ENCODE measurements around the gene PFKL.

Gene PFKL

DNA sequence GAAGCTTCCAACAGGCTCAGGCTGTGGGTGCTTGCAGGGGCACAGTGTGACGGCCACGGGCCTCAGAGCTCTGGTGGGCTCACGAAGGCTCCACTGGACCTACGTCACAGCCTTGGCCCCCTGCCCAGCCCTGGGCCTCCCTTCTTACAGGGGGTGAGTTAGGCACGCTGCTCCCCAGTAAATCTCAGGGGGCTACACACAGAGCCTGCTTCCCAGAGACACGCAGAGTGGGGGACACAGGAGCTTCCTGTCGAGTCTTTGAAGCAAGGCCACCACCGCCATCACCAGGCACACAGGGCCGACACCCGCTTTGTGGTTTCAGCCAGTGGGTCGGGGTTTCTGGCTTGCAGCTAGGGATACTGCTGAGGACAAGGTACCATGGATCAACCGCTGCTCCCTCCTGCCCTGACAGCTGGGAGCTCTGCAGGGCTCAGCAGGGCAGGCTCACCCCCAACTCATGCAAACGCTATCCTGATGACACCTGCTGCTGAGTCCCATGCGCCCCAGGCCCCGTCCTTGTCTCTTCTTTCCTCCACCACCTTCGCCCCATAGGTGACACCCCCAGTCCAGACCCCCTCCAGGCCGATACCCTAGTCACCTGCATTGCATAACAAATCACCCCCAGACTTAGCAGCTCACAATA lies 44.8 kb downstream of the PFKL start:
- TF ChIP-seq, protein P1, sequence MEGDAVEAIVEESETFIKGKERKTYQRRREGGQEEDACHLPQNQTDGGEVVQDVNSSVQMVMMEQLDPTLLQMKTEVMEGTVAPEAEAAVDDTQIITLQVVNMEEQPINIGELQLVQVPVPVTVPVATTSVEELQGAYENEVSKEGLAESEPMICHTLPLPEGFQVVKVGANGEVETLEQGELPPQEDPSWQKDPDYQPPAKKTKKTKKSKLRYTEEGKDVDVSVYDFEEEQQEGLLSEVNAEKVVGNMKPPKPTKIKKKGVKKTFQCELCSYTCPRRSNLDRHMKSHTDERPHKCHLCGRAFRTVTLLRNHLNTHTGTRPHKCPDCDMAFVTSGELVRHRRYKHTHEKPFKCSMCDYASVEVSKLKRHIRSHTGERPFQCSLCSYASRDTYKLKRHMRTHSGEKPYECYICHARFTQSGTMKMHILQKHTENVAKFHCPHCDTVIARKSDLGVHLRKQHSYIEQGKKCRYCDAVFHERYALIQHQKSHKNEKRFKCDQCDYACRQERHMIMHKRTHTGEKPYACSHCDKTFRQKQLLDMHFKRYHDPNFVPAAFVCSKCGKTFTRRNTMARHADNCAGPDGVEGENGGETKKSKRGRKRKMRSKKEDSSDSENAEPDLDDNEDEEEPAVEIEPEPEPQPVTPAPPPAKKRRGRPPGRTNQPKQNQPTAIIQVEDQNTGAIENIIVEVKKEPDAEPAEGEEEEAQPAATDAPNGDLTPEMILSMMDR (IDR thresholded peaks at IDR 0.05; ENCODE audit: extremely low read depth, insufficient read depth, missing control alignments), result no peak
- in situ Hi-C loops (cut with MboI; ENCODE audit: low pct_unique_long_range_greater_than_20kb, low sequenced_read_pairs, unreplicated experiment), result loop anchor here (10.0 to 25.0 kb wide), 2 partner anchors 60 to 443 kb away; no protein-coding TSS in a partner anchor
- no peak for DNase-seq (ENCODE audit: low spot score)

DNA sequence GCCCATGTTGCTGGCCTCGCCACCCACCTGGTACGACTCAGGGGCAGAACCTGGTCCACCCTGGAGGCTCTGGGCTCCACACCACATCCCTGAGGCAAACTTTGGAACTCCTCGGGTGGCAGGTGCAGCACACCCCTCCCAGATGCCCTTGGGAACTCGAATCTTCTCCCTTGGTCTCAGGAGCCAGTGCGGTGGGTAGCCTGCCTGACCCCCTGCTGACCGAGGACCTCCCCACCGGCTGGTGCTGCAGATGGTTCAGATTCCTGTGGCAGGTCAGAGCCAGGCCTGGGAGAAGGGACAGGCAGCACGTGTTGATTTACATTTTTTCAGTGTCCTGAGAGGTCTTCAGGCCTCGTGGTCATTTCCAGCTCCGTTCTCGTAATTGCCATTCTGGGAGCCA lies 45.6 kb downstream of the PFKL start:
- in situ Hi-C loops (cut with MboI; ENCODE audit: low pct_unique_long_range_greater_than_20kb, low sequenced_read_pairs, unreplicated experiment), result loop anchor here (10.0 to 25.0 kb wide), 2 partner anchors 59 to 442 kb away; no protein-coding TSS in a partner anchor
- DNase-seq (ENCODE audit: low spot score), result no peak

DNA sequence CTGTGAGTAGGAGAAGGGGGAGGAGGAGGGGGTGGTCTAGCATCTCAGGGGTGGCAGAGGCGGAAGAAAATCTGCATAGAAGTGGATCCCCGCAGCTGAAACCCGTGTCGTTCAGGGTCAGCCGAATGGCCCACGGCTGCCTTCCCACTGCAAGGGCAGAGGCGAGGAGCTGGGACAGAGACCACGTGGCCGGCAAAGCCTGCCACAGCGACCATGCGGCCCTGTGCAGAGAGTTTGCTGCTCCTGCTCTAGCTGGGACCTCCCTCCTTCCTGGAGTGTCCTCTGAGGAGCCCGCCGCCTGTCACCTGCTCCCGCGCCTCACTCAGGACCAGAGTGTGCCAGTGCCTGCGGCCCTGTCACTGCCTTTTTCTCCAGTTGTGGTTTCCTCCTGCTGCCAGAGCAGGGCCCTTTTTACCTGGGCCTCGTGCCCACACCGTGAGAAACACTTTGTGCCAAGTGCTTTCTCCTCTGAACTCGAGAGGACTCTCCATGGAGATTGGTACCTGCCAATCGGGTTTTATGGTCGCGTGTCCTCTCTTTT lies 48.1 kb downstream of the PFKL start:
- in situ Hi-C loops (cut with MboI; ENCODE audit: low pct_unique_long_range_greater_than_20kb, low sequenced_read_pairs, unreplicated experiment), result loop anchor here (10.0 to 25.0 kb wide), 2 partner anchors 57 to 439 kb away; no protein-coding TSS in a partner anchor
- TF ChIP-seq, protein P1 (IDR thresholded peaks at IDR 0.05; ENCODE audit: extremely low read depth, insufficient read depth, missing control alignments), result no peak
- DNase-seq (ENCODE audit: low spot score), result no peak

More for the DNA sequence above, 45.6 kb downstream of the PFKL start:
- TF ChIP-seq, protein P1 (IDR thresholded peaks at IDR 0.05; ENCODE audit: extremely low read depth, insufficient read depth, missing control alignments), result no peak

DNA sequence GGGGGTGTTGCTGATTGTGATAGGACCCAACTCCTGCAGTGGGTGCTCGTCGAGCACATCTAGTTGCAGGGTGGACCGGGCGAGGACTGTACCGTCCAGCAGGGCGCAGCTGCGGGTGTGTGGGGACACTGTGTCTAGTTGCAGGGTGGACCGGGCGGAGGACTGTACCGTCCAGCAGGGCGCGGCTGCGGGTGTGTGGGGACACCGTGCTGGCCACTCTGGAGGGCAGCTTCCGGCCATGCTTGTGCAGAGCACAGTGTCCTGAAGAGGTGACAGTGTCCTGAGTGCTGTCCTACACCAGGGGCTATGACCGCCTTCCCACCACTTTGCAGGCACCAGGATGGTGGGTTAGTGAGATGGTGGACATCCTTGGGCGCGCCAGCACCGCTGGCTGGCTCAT lies 49.0 kb downstream of the PFKL start:
- in situ Hi-C loops (cut with MboI; ENCODE audit: low pct_unique_long_range_greater_than_20kb, low sequenced_read_pairs, unreplicated experiment), result loop anchor here (10.0 to 25.0 kb wide), 2 partner anchors 56 to 438 kb away; no protein-coding TSS in a partner anchor
- TF ChIP-seq, protein P1 (IDR thresholded peaks at IDR 0.05; ENCODE audit: extremely low read depth, insufficient read depth, missing control alignments), result no peak
- DNase-seq (ENCODE audit: low spot score), result no peak

DNA sequence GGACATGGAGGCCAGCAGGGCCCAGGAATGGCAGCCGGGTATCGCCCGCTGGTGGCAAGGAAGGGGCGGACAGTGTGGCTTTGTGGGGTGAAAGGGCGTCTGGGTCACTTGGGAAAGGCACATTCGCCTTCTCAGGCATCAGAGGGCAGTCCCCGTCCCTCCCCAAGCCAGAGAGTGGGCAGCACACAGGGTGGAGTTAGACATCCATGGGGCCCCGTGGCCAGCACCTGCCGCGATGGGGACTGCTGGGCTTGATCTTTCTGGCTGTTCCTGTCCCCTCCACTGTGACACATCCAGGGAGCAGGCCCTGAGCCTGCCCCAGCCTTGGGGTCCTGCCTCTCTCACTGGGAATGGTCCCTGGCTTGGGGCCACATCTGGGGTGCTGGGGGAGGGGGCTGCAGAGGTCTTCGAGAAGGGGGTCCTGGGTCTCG lies 49.6 kb downstream of the PFKL start:
- in situ Hi-C loops (cut with MboI; ENCODE audit: low pct_unique_long_range_greater_than_20kb, low sequenced_read_pairs, unreplicated experiment), result loop anchor here (10.0 to 25.0 kb wide), 2 partner anchors 55 to 438 kb away; no protein-coding TSS in a partner anchor
- DNase-seq (ENCODE audit: low spot score), result no peak
- TF ChIP-seq, protein P1 (IDR thresholded peaks at IDR 0.05; ENCODE audit: extremely low read depth, insufficient read depth, missing control alignments), result no peak

DNA sequence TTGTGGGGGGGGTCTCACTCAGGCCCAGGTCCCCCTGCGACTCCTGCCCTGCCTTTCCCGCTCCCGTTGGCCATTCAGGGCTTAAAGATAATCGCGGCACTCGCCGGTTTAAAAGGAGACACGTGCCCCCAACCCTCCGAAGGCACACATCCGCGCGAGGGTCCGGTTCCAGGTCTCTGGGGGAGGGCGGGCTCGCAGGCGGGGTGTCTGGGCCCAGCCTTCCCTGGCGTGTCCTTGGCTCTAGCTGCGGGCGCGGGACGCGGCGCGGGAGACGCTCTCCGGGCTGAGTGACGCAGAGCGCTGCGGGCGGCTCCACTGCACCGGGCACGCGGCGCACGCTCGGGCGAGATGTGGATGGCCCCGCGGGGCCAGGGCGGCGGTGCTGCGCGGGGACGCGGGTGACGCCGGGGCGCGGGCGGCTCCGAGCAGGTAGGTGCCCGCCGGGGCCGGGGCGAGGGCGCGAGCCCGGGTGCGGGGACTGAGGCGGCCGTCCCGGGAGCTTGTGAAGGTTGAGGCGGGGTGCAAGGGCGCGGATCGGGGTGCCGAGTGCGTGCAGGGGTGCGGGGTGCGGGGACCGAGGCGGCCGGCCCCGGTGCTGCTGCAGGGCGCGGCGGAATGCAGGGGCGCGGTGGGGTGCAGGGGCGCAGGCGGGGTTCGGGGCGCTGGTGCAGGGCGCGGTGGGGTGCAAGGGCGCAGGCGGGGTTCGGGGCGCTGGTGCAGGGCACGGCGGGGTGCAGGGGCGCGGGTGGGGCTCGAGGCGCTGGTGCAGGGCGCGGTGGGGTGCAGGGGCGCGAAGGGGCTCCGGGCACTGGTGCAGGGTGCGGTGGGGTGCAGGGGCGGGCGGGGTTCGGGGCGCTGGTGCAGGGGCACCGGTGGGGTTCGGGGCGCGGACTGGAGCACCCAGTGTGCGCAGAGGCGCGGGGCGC lies 50.3 kb downstream of the PFKL start:
- in situ Hi-C loops (cut with MboI; ENCODE audit: low pct_unique_long_range_greater_than_20kb, low sequenced_read_pairs, unreplicated experiment), result loop anchor here (10.0 to 25.0 kb wide), 2 partner anchors 55 to 437 kb away; no protein-coding TSS in a partner anchor
- TF ChIP-seq, protein P1 (IDR thresholded peaks at IDR 0.05; ENCODE audit: extremely low read depth, insufficient read depth, missing control alignments), result no peak
- DNase-seq (ENCODE audit: low spot score), result no peak
